Liver (tissue), 9 donors: ENCODE results near the gene TRMT10A. TPM values are rescaled to one million over a fixed set of nuclear protein-coding genes. Genes with fewer than 3 reads are reported as not detected.
A peak's percentile ranks its signal among the peaks of the same experiment; 100 is the strongest.

Experiments used
- DNase-seq: peaks from one replicate; pipeline ENCODE4 v3.0.0-alpha.2; 2017; ENCODE audit warnings: low spot score
- H3K27ac ChIP-seq, 2 donors: one replicate each; pipeline ENCODE4 v1.7.0; 2013; ENCODE audit warnings: inconsistent platforms in 2 of 2, low read length in 2 of 2, control low read depth in 1 of 2, low read depth in 1 of 2, mild to moderate bottlenecking in 1 of 2
- H3K27me3 ChIP-seq, 4 donors: one replicate each; pipeline versions ENCODE4 v1.6.1 to v1.7.0; 2013; ENCODE audit warnings: low read length in 3 of 4, inconsistent platforms in 1 of 4, mild to moderate bottlenecking in 1 of 4, moderate library complexity in 1 of 4; ENCODE audit not compliant: control insufficient read depth in 4 of 4, insufficient read depth in 4 of 4
- H3K36me3 ChIP-seq, 4 donors: one replicate each; pipeline versions ENCODE4 v1.6.1 to v1.7.0; 2013; ENCODE audit warnings: low read length in 3 of 4, mild to moderate bottlenecking in 3 of 4, low read depth in 1 of 4, moderate library complexity in 1 of 4; ENCODE audit not compliant: control insufficient read depth in 4 of 4, insufficient read depth in 3 of 4
- H3K4me1 ChIP-seq, 4 donors: one replicate each; pipeline versions ENCODE4 v1.6.1 to v1.7.0; 2013; ENCODE audit warnings: low read length in 3 of 4, mild to moderate bottlenecking in 3 of 4, moderate library complexity in 1 of 4; ENCODE audit not compliant: control insufficient read depth in 4 of 4, insufficient read depth in 4 of 4
- H3K4me3 ChIP-seq, 3 donors: one replicate each; pipeline versions ENCODE4 v1.6.1 to v1.7.0; 2013; ENCODE audit warnings: low read length in 3 of 3, control low read depth in 1 of 3, low read depth in 1 of 3, mild to moderate bottlenecking in 1 of 3
- H3K9ac ChIP-seq, 2 donors: one replicate each; pipeline ENCODE4 v1.7.0; 2013; ENCODE audit warnings: low read length in 2 of 2, mild to moderate bottlenecking in 2 of 2, moderate library complexity in 2 of 2, control low read depth in 1 of 2, low read depth in 1 of 2
- H3K9me3 ChIP-seq, 4 donors: one replicate each; pipeline versions ENCODE4 v1.6.1 to v1.7.0; 2013; ENCODE audit warnings: low read length in 3 of 4; ENCODE audit not compliant: control insufficient read depth in 4 of 4
- EGR1 ChIP-seq, 2 donors: IDR thresholded peaks; 2 replicates each; pipeline ENCODE4 v1.6.1; 2016 to 2018; ENCODE audit warnings: antibody characterized with exemption in 2 of 2, low read depth in 2 of 2
- FOXA1 ChIP-seq: IDR thresholded peaks from 2 replicates; pipeline ENCODE4 v1.6.1; 2016; ENCODE audit warnings: antibody characterized with exemption
- FOXA2 ChIP-seq: IDR thresholded peaks from 2 replicates; pipeline ENCODE4 v1.6.1; 2016; ENCODE audit warnings: antibody characterized with exemption
- GABPA ChIP-seq, 2 donors: IDR thresholded peaks in 1 of 2; conservative IDR thresholded peaks in 1 of 2; 2 replicates each; pipeline ENCODE4 v1.6.1; 2016; ENCODE audit warnings: antibody characterized with exemption in 2 of 2, mild to moderate bottlenecking in 1 of 2, moderate library complexity in 1 of 2
- HNF4A ChIP-seq, 2 donors: conservative IDR thresholded peaks; 2 replicates each; pipeline ENCODE4 v1.6.1; 2016; ENCODE audit warnings: antibody characterized with exemption in 2 of 2, mild to moderate bottlenecking in 2 of 2
- HNF4G ChIP-seq: IDR thresholded peaks from 2 replicates; pipeline ENCODE4 v1.6.1; 2016; ENCODE audit warnings: antibody characterized with exemption
- JUND ChIP-seq, 2 donors: IDR thresholded peaks; 2 replicates each; pipeline ENCODE4 v1.6.1; 2016; ENCODE audit warnings: antibody characterized with exemption in 2 of 2
- NR2F2 ChIP-seq: IDR thresholded peaks from 2 replicates; pipeline ENCODE4 v1.6.1; 2016; ENCODE audit warnings: antibody characterized with exemption
- RAD21 ChIP-seq, 2 donors: IDR thresholded peaks; 2 replicates each; pipeline ENCODE4 v1.6.1; 2016; ENCODE audit warnings: antibody characterized with exemption in 2 of 2, mild to moderate bottlenecking in 2 of 2
- RXRA ChIP-seq, 2 donors: IDR thresholded peaks; 2 replicates each; pipeline ENCODE4 v1.6.1; 2017 to 2018; ENCODE audit warnings: antibody characterized with exemption in 2 of 2, mild to moderate bottlenecking in 1 of 2
- SP1 ChIP-seq: IDR thresholded peaks from 2 replicates; pipeline ENCODE4 v1.6.1; 2018; ENCODE audit warnings: antibody characterized with exemption, mild to moderate bottlenecking
- TAF1 ChIP-seq: conservative IDR thresholded peaks from 2 replicates; pipeline ENCODE4 v1.6.1; 2016; ENCODE audit warnings: antibody characterized with exemption, mild to moderate bottlenecking
- YY1 ChIP-seq: IDR thresholded peaks from 2 replicates; pipeline ENCODE4 v1.6.1; 2016; ENCODE audit warnings: antibody characterized with exemption, mild to moderate bottlenecking
- WGBS: extraction: QIAGEN DNeasy Blood & Tissue Kit; methylation state at CpG from one replicate; pipeline ENCODE4 v1.1.7; 2013; 5-methylcytosine and 5-hydroxymethylcytosine counted together
- polyA plus RNA-seq, 2 donors: library from polyadenylated mRNA; stranded (reverse) in 1 of 2; unstranded in 1 of 2; fragments of 200-250 nt in 1 of 2; fragments of >200 nt in 1 of 2; fragmentation: Nextera tagmentation in 1 of 2; extraction: Ambion mirVana in 1 of 2; gene quantifications; one replicate each; pipeline versions ENCODE4 v1.2.1 to v1.2.3, GENCODE V29; 2013 to 2015
- total RNA-seq, 2 donors: library from RNA; depleted of rRNA; stranded (reverse); fragments of >200 nt; gene quantifications; one replicate each; pipeline ENCODE4 v1.2.3, GENCODE V29; 2014
- TF ChIP-seq, protein P1 (sequence below): IDR thresholded peaks from 2 replicates; pipeline ENCODE4 v1.6.1; 2016; ENCODE audit warnings: antibody characterized with exemption
- TF ChIP-seq, protein P2 (sequence below): fragments of 150-350 bp; IDR thresholded peaks from 2 replicates; pipeline ENCODE4 v1.5.1; 2017; ENCODE audit warnings: improper control_type of control experiment, low read depth, low read length; ENCODE audit not compliant: missing input control
- TF ChIP-seq, protein P3 (sequence below): IDR thresholded peaks from 2 replicates; pipeline ENCODE4 v1.6.1; 2016; ENCODE audit warnings: antibody characterized with exemption
- TF ChIP-seq, protein P4 (sequence below): IDR thresholded peaks from 2 replicates; pipeline ENCODE4 v1.6.1; 2016; ENCODE audit warnings: antibody characterized with exemption, mild to moderate bottlenecking
- TF ChIP-seq, protein P5 (sequence below): IDR thresholded peaks from 2 replicates; pipeline ENCODE4 v1.6.1; 2016; ENCODE audit warnings: antibody characterized with exemption
- donor health status: healthy.
- donor health status: healthy.
- donor health status: healthy.
- donor health status: healthy.
- donor health status: healthy.

The TRMT10A gene
- total and polyA plus RNA-seq, 4 donors = 2.8 to 6.8 (median 3.4) TPM

DNA sequence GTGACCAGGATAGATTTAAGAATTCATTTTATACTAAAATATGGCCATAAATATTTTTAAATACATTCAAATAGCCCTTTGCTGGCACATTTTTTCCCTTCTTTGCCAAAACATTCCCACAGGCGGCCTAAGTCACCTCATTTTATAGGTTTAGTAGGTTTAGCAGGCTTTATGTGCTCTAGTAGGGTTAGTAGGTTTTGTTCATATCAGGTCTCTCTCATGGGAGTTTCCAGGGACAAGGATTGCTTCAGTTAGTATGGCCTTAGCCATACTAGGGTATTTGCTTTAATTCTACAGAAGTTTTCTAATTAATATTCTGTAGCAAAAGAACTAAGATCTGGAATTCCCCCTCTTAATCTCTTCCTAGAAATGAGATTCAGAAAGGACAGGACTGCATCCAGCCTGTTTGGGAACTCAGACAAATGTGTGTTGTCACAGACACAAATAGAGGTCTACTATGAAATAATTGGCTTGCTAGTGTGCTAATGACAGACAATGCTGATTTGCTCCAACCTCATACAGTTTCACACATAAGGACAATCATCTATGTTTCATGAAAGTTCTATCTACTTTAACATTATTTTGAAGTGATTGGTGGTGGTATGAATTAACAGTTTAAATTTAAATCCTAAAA is 10.0 kb upstream of the TRMT10A start:
- no peak for DNase-seq
- Histone ChIP-seq H3K27ac (peak overlapping the region; percentile 77 to 91), H3K4me1 (peaks cover 2 to 41% (median 21%) of the 10 kb centered on the region in 4 donors), H3K4me3 (peak overlapping the region in 1 of 3 donors; percentile 75), H3K36me3 (no peaks in the 10 kb centered on the region), H3K9ac (peak overlapping the region; percentile 83 to 88), H3K27me3 (no peaks in the 10 kb centered on the region), H3K9me3 (no peaks in the 10 kb centered on the region)
- 45% methylated on average over 1 of the region's 1 CpG for WGBS
- TF ChIP-seq, protein P1, sequence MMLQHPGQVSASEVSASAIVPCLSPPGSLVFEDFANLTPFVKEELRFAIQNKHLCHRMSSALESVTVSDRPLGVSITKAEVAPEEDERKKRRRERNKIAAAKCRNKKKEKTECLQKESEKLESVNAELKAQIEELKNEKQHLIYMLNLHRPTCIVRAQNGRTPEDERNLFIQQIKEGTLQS = no peak
- TF ChIP-seq TAF1 (peak; percentile 25), JUND (IDR thresholded peaks at IDR 0.05) (no peak)

DNA sequence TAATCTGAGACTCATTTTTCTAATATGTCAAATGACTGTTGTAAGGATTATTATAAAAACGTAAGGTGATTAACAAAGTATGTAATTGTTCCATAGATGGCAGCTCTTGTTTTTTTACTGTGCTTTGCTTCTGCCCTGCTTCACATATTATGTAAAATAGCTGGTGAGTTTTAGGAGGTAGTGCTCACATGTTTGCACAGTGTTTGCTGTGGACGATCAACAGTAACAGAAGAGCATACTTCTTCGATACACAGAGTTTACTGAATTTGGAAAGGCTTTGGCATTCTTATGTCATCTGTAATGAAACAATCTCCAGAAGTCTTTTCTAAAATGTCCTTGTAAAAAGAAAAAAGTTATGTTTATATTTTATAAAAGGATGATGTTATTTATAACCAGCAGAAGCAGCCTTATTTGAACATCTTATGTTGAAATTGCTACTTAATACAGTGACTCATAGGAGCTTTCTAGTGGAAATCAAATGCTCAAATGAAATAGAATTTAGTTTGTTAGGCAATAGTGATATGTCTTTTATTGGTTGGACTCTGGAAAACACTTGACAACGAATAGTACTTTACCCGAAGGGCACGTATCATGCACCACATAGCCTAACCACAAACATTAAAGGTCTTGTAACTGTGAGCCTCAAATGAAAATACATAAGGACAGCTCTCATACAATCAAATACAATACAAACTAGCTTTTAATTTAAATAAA is 8.8 kb upstream of the TRMT10A start:
- H3K36me3 ChIP-seq = no peaks in the 10 kb centered on the region
- no peaks in the 10 kb centered on the region for H3K27me3 ChIP-seq
- no peak for DNase-seq
- H3K9me3 ChIP-seq = no peaks in the 10 kb centered on the region
- WGBS = 27% methylated on average over 6 of the region's 6 CpGs
- TF ChIP-seq, protein P1 = peak; percentile 74
- TF ChIP-seq HNF4A (conservative IDR thresholded peaks at IDR 0.05) (peak; percentile 96 to 99), RXRA (IDR thresholded peaks at IDR 0.05) (peak; percentile 37 to 77), JUND (IDR thresholded peaks at IDR 0.05) (peak; percentile 91), GABPA (IDR thresholded peaks at IDR 0.05 in 1 of 2, conservative IDR thresholded peaks at IDR 0.05 in 1 of 2) (peak in 1 of 2 donors; percentile 26), FOXA2 (peak; percentile 5), HNF4G (peak; percentile 78), RAD21 (IDR thresholded peaks at IDR 0.05) (no peak), NR2F2 (peak; percentile 12), SP1 (peak; percentile 84), TAF1 (peak; percentile 58), EGR1 (IDR thresholded peaks at IDR 0.05; ENCODE audit: low read depth in 2 of 2) (no peak), FOXA1 (no peak), YY1 (peak; percentile 55)
- TF ChIP-seq, protein P2, sequence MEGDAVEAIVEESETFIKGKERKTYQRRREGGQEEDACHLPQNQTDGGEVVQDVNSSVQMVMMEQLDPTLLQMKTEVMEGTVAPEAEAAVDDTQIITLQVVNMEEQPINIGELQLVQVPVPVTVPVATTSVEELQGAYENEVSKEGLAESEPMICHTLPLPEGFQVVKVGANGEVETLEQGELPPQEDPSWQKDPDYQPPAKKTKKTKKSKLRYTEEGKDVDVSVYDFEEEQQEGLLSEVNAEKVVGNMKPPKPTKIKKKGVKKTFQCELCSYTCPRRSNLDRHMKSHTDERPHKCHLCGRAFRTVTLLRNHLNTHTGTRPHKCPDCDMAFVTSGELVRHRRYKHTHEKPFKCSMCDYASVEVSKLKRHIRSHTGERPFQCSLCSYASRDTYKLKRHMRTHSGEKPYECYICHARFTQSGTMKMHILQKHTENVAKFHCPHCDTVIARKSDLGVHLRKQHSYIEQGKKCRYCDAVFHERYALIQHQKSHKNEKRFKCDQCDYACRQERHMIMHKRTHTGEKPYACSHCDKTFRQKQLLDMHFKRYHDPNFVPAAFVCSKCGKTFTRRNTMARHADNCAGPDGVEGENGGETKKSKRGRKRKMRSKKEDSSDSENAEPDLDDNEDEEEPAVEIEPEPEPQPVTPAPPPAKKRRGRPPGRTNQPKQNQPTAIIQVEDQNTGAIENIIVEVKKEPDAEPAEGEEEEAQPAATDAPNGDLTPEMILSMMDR = no peak
- TF ChIP-seq, protein P3, sequence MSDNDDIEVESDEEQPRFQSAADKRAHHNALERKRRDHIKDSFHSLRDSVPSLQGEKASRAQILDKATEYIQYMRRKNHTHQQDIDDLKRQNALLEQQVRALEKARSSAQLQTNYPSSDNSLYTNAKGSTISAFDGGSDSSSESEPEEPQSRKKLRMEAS = peak; percentile 45
- TF ChIP-seq, protein P4, sequence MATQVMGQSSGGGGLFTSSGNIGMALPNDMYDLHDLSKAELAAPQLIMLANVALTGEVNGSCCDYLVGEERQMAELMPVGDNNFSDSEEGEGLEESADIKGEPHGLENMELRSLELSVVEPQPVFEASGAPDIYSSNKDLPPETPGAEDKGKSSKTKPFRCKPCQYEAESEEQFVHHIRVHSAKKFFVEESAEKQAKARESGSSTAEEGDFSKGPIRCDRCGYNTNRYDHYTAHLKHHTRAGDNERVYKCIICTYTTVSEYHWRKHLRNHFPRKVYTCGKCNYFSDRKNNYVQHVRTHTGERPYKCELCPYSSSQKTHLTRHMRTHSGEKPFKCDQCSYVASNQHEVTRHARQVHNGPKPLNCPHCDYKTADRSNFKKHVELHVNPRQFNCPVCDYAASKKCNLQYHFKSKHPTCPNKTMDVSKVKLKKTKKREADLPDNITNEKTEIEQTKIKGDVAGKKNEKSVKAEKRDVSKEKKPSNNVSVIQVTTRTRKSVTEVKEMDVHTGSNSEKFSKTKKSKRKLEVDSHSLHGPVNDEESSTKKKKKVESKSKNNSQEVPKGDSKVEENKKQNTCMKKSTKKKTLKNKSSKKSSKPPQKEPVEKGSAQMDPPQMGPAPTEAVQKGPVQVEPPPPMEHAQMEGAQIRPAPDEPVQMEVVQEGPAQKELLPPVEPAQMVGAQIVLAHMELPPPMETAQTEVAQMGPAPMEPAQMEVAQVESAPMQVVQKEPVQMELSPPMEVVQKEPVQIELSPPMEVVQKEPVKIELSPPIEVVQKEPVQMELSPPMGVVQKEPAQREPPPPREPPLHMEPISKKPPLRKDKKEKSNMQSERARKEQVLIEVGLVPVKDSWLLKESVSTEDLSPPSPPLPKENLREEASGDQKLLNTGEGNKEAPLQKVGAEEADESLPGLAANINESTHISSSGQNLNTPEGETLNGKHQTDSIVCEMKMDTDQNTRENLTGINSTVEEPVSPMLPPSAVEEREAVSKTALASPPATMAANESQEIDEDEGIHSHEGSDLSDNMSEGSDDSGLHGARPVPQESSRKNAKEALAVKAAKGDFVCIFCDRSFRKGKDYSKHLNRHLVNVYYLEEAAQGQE = peak; percentile 83
- TF ChIP-seq, protein P5, sequence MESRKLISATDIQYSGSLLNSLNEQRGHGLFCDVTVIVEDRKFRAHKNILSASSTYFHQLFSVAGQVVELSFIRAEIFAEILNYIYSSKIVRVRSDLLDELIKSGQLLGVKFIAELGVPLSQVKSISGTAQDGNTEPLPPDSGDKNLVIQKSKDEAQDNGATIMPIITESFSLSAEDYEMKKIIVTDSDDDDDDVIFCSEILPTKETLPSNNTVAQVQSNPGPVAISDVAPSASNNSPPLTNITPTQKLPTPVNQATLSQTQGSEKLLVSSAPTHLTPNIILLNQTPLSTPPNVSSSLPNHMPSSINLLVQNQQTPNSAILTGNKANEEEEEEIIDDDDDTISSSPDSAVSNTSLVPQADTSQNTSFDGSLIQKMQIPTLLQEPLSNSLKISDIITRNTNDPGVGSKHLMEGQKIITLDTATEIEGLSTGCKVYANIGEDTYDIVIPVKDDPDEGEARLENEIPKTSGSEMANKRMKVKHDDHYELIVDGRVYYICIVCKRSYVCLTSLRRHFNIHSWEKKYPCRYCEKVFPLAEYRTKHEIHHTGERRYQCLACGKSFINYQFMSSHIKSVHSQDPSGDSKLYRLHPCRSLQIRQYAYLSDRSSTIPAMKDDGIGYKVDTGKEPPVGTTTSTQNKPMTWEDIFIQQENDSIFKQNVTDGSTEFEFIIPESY = peak; percentile 48
- peaks cover 2 to 31% (median 14%) of the 10 kb centered on the region in 4 donors for H3K4me1 ChIP-seq
- H3K27ac ChIP-seq = peak overlapping the region; percentile 77 to 91
- no peak overlapping the region for H3K4me3 ChIP-seq
- H3K9ac ChIP-seq = peak overlapping the region in 1 of 2 donors; percentile 88
